OCI-M2 (cell line): ENCODE data around the gene TBL3.

Experiments
- DNase-seq: peaks from one replicate; lab custom pipeline; 2025; ENCODE audit not compliant: unreplicated experiment; lab: John Stamatoyannopoulos, UW

TBL3 gene

GRCh38 chr16:2013527-2013926, 41.7 kb downstream of the TBL3 start:
- DNase-seq: no peak

DNA sequence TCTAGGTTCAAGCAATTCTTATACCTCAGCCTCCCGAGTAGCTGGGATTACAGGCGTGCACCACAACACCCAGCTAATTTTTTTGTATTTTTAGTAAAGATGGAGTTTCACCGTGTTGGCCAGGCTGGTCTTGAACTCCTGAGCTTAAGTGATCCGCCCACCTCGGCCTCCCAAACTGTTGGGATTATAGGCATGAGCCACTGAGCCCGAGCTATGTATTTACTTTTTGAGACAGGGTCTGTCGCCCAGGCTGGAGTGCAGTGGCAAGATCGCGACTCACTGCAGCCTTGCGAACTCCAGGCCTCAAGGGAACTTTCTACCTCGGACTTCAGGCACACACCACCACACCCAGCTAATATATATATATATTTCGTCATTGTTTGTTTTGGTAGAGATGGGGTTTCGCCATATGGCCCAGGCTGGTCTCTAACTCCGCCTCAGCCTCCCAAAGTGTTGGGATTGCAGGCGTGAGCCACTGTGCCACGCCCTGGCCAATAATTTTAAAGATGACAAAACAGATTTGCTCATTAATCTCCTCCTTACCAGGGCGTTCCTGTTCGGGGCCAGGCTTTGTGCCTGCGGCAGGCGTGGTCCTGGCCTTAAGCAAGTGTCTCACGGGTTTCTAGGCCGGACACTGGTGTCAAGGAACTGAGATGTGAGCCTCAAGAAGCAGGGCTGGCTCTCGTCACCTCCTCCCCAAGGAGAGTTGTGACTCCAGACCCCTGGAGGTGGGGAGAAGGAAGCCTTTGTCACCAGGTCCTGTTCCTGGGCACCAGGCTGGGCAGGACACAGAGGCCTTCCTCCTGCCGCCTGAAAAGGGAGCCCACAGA, 43.5 kb downstream of the TBL3 start:
- no peak for DNase-seq

GRCh38 chr16:2015947-2016208, 44.0 kb downstream of the TBL3 start:
- DNase-seq: no peak

- DNase-seq: no peak
Observed at GRCh38 chr16:2016407-2016922, 44.6 kb downstream of the TBL3 start.

DNA sequence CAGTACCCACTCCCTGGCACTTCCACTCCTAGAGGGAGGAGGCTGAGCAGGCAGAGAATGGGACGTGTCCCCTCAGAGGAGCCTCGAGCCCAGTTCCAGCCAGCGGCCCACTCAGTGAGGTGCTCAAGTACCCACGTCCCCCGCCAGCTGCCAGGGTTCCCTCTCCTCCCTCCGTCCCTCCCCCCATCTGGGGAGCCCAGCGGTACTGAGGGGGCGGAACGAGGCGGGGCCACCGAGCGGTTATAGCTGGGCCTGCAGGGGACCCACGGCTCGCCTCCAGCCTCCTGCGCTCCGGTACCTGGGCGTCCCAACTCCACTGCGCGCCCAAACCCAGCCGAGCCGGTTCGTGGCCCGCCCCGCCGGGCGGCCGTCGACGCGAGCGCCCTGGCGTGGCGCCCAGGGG, 47.7 kb downstream of the TBL3 start, which contains the start of gene NPW:
TSS of gene NPW (plus strand) at position 268 of the 403 bp plus-strand sequence.
- DNase-seq: no peak

GRCh38 chr16:2019921-2020831, 48.3 kb downstream of the TBL3 start:
- no peak for DNase-seq

- DNase-seq: no peak
Observed at GRCh38 chr16:2022723-2023091, 50.9 kb downstream of the TBL3 start.

DNA sequence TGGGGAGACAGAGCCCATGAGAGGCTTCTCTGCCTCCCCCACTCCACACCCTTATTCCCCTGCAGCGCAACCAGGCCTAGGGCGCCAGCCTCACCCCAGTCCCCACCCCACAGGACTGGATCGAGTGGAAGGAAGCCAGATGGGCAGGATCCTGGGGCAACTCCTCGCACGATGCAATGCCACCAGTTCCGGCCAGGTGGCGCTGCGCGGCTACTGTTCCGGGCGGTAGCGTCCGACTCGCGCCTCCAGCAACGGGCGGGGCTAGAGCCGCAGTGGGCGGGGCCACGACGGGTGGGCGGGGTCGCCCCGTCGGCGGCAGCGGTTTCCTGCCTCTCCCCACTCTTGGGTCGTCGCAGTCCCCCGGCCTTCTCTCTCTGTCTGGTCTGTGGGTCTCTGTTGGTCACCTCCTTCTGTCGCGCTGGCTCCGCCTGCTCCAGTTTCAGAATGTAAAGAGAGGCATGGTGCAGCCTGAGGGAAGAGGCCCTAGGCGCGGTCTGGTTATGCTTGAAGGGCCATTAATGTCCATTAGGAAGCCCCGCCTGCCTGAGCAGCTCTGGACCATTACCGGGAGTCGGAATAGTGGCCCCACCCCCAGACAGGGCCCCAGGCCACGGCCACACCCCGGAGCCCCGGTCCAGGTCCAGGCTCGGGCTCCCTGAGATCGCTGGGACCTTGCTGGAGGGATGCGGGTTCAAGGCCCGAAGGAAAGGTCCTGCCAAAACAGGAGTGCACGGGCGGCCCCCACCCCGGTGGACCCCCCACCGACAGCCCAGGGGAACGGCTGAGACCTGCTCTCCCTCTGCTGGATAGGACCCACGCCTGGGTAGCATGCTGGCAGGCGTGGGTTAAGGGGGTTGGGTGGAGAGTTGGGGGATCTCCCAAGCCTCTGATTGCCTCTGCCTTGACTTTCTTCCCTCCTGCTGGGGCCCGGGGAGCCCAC, 51.5 kb downstream of the TBL3 start:
- peak; percentile 79 for DNase-seq

DNA sequence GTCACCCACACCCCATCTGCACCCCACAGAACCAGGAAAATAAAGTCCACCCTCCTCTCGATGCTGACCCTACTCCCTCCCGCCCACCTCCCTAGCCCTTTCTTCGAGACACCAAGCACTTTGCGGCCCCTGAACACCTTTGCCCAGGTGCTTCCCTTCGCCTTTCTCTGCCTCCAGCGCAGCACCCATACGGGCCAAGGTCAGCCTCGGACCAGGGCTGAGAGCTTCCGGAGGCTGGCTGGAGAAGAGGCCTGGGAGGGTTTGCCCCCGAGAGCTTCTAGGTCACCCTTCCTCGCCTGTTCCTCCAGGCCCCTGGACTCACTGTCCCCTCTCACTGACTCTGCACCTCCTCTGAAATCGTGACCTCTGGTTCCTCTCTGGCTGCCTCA, 52.2 kb downstream of the TBL3 start:
- no peak for DNase-seq

- no peak for DNase-seq
Observed at GRCh38 chr16:2025251-2025650, 53.4 kb downstream of the TBL3 start.

DNA sequence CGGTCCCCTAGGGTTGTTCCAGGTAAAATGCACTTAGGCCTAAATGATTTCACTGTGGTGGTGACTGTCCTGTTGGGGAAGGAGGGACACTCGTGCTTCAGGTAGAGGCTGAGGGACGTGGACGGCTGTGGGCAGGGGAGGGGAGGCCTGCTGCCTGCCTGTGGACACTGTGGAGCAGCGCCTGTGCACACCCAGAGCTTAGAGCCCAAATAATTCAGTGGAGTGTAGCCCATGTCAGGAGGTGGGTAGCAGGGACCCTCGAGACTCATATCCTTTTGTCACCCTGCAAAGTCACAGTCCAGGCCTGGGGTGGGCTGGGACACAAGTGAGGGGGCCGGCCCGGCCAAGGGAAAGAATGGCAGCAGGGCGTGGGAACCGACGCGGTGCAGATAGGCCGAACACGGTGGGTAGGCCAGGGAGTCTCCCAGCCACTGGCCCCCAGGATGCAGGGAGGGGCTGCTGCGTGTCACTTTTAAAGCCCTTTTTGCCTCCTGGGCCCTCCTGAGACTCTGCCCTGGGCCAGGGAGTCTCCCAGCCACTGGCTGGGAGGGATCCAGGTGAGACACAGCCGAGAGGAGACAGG, 54.1 kb downstream of the TBL3 start:
- no peak for DNase-seq

DNA sequence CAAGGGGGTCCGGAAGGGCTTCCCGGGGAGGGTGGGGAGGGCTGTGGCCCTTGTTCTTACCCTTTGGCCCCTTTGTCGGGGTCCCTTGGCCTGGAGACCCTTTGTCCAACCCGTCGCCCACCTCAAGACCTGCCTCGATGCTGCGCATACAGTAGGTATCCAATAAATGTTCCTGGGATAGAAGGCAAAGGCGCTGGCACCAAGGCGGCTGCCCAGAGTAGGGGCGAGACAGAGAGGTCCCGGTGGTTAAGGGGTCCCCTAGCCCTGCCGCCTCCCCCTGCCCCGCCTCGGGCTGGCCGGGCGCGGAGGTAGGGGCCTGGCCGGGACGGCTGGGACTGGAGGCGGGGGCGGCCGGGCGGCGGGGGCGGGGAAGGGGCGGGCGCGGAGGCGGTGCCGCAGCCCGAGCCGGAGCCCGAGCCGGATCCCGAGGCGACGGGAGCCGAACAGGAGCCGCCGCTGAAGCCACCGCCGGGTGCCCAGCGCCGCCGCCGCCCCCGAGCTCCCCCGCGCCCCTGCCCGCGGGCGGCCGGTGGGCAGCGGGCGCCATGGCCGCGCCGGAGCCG, 54.7 kb downstream of the TBL3 start, which contains the start of gene NHERF2:
TSS of gene NHERF2 (plus strand) at position 442 of the 563 bp plus-strand sequence. CDS start at position 546, 104 bp downstream.
- no peak for DNase-seq

DNA sequence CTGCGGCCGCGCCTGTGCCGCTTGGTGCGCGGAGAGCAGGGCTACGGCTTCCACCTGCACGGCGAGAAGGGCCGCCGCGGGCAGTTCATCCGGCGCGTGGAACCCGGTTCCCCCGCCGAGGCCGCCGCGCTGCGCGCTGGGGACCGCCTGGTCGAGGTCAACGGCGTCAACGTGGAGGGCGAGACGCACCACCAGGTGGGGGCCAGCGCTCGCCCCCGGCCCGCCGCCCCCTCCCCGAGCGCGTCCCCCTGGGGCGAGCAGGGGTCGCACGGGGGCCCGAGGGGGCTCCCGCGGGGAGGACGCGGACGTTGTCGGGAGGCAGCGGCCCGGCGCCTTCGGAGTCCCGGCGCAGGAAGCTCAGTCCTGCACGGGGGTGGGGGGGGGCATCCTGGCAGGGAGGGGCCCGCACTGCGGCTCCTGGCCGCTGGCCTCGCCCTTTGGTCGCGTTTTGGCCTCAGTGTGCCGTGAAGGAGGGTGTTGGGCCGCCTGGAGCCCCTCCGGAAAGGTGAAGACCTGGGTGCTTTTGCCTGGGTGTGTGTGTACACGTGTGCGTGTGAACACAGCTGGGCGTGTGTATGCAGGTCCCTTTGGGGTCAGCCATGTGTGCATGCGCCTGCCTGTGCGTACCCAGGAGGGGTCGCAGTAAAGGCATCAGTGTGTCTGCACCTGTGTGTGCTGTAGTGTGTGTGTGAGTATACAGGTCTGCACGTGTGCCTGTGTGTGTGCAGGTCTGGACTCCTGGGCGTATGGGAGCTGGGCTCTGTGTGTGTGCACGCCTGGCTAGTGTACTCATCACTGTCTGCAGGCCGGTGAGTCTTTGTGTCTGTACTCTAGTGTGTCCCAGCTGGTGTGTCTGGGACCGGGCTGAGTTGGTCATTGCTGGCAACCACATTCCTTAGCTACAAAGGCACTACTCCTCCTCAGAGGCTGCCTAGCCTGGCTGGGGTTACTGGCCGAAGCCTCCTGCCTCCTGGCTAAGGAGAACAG, 55.5 kb downstream of the TBL3 start:
- no peak for DNase-seq

DNA sequence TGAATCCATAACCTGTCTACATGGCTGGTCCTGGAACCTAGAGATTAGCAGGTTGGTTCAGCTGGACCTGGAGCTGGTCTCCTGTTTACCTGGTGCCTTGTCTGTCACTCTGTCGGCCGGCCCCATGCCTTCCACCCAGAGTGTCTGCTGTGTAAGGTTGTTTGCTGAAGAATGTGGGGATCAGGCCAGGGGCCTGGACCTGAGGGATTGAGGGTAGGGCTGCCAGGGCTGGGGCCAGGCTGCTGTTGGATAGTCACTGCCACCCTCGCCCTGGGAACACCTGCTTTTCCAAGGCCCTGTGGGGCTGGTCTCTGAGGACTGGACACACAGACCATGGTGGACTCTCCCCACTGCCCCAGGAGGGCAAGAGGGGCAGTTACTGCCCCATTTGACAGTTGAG, 56.3 kb downstream of the TBL3 start:
- DNase-seq: no peak

GRCh38 chr16:2028620-2029220, 56.9 kb downstream of the TBL3 start:
- no peak for DNase-seq

DNA sequence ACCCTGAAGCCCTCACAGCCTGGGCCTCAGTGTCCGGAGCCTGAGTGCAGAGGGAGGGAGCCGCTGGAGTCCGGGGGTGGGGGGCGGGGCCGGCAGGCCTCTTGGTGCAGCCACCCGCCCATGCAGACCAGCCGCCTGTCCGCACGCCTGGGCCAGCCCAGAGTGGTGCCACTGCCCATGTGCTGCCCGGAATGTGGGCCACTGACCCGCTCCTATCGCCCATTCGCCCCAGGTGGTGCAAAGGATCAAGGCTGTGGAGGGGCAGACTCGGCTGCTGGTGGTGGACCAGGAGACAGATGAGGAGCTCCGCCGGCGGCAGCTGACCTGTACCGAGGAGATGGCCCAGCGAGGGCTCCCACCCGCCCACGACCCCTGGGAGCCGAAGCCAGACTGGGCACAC, 57.5 kb downstream of the TBL3 start:
- DNase-seq: no peak

DNA sequence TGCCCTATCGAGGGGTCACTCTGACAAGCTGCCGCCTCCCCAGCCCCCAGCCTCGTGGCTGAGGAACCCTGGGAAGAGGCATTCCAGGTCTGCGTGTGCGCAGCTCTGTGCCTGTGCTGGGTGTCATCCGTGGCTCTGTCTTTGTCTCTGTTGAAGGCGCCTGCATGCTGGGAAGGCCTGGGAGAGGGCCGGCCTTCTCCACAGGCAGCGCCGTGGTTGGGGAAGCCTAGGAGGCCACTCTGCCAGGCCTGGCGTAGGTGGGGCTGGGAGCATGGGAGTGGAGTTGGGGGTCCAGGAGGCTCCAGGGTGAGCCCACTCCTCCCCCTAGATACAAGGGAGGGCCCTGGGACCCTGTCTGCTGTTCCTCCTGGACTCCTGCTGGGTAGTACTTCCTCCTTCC, 58.2 kb downstream of the TBL3 start:
- DNase-seq: no peak

DNA sequence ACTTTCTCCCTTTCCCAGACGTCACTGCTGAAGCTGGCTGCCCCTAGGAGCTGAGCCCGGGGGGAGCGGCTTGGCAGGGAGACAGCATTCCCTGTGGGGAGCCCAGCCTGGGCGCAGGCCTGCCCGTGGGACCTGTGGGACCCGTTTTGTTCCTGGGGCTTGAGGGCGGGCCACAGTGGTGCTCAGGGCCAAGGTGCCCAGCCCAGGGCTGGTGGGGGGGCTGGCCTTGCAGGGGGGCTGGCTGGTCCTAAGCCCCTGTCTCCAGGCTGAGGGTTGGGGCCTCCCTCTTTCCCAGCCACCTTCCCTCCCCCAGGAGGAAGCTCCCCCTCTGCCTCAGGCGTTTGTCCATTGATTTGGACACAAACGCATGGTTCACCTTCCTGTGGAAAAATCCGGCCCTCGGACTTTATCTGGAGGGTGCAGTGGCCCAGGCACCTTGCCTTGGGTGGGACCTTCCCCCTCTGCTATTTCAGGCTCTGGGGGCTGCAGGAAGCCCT, 59.3 kb downstream of the TBL3 start:
- no peak for DNase-seq
